K562 (cell line): ENCODE data around the gene PACSIN1. TPM values are rescaled to one million over a fixed set of nuclear protein-coding genes. Genes with fewer than 3 reads are reported as not detected.
A peak's percentile ranks its signal among the peaks of the same experiment; 100 is the strongest.

Experiments
- CREB3L1 ChIP-seq: fragments of 450-650 bp; IDR thresholded peaks from 2 replicates; pipeline ENCODE4 v1.6.1; 2014; ENCODE audit warnings: low read depth, mild to moderate bottlenecking, moderate library complexity, borderline replicate concordance
- GTF2E2 ChIP-seq: fragments of 200-800 bp; sonication (Bioruptor generic); IDR thresholded peaks from 2 replicates; pipeline ENCODE4 v1.6.1; 2016; ENCODE audit warnings: missing genetic modification characterization, missing compliant biosample characterization
- HDAC1 ChIP-seq, 2 experiments: fragments of 450-650 bp; IDR thresholded peaks; 2 replicates each; pipeline ENCODE4 v1.6.1; 2016 to 2017; ENCODE audit warnings: inconsistent platforms in 1 of 2, mild to moderate bottlenecking in 1 of 2, moderate library complexity in 1 of 2
- IRF2 ChIP-seq: sonication (generic); formaldehyde crosslinking; IDR thresholded peaks from 2 replicates; pipeline ENCODE4 v1.8.1; 2022; ENCODE audit warnings: mild to moderate bottlenecking, missing genetic modification reagents
- MAFG ChIP-seq: fragments of 450-650 bp; conservative IDR thresholded peaks from 2 replicates; pipeline ENCODE4 v1.6.1; 2016; ENCODE audit warnings: missing genetic modification characterization, missing compliant biosample characterization
- SRSF3 ChIP-seq: fragments of 200-400 bp; formaldehyde crosslinking; IDR thresholded peaks from 2 replicates; pipeline ENCODE4 v1.6.1; 2016; ENCODE audit warnings: mild to moderate bottlenecking, low read length, moderate library complexity; ENCODE audit not compliant: insufficient read depth
- THRAP3 ChIP-seq: fragments of 450-650 bp; IDR thresholded peaks from 2 replicates; pipeline ENCODE4 v1.6.1; 2016; ENCODE audit warnings: mild to moderate bottlenecking, inconsistent platforms, borderline replicate concordance
- ZBTB33 ChIP-seq: sonication (generic); formaldehyde crosslinking; IDR thresholded peaks from 2 replicates; pipeline ENCODE4 v1.8.1; 2023; ENCODE audit warnings: mild to moderate bottlenecking, missing genetic modification reagents
- ZNF133 ChIP-seq: fragments of 250-450 bp; sonication (Bioruptor Pico); IDR thresholded peaks from 2 replicates; pipeline ENCODE4 v1.4.0; 2020; ENCODE audit warnings: mild to moderate bottlenecking
- ZNF165 ChIP-seq: fragments of 250-450 bp; sonication (Bioruptor Pico); IDR thresholded peaks from 2 replicates; pipeline ENCODE4 v1.4.0; 2020; ENCODE audit warnings: borderline replicate concordance
- ZNF280B ChIP-seq: fragments of 250-450 bp; sonication (Bioruptor Pico); IDR thresholded peaks from 2 replicates; pipeline ENCODE4 v1.5.1; 2021; ENCODE audit warnings: mild to moderate bottlenecking
- ZNF512 ChIP-seq: IDR thresholded peaks from 2 replicates; pipeline ENCODE4 v1.6.1; 2016; ENCODE audit warnings: missing genetic modification characterization, missing compliant biosample characterization
- polyA plus RNA-seq, 8 experiments: library from polyadenylated mRNA; depleted of rRNA in 4 of 8; stranded (reverse) in 5 of 8; unstranded in 3 of 8; fragments of >200 nt; fragmentation: Nextera tagmentation in 2 of 8; fragmentation: Illumina TruSeq in 1 of 8; extraction: Ambion mirVana in 2 of 8; extraction: Trizol in 1 of 8; gene quantifications; 2 replicates each; pipeline versions ENCODE4 v1.2.1 to v1.2.3, GENCODE V29; 2011 to 2014; ENCODE audit warnings: inconsistent platforms in 1 of 8, missing spikeins in 1 of 8
- total RNA-seq, 7 experiments: library from RNA; depleted of rRNA in 6 of 7; stranded (reverse); fragments of >200 nt in 6 of 7; fragmentation: Illumina TruSeq in 2 of 7; extraction: Trizol in 2 of 7; gene quantifications; 2 replicates each; pipeline versions ENCODE4 v1.2.1 to v1.2.3, GENCODE V29; 2011 to 2021; ENCODE audit warnings: low replicate concordance in 1 of 7
- TF ChIP-seq, protein P1 (sequence below), 2 experiments: fragments of 450-650 bp; IDR thresholded peaks; 2 replicates each; pipeline ENCODE4 v1.6.1; 2018; ENCODE audit warnings: mild to moderate bottlenecking in 2 of 2, low read depth in 1 of 2; ENCODE audit not compliant: partially characterized antibody in 2 of 2
- TF ChIP-seq, protein P2 (sequence below), 2 experiments: fragments of 450-650 bp; conservative IDR thresholded peaks; 2 replicates each; pipeline ENCODE4 v1.6.1; 2017; ENCODE audit warnings: mild to moderate bottlenecking in 2 of 2, moderate library complexity in 2 of 2

Gene PACSIN1
- total and polyA plus RNA-seq, 9 of the 15 experiments (the other 6 are each of a cell fraction or from before 2014, with no cell fraction given), result 0.01 to 1.7 (median 0.45) TPM

DNA sequence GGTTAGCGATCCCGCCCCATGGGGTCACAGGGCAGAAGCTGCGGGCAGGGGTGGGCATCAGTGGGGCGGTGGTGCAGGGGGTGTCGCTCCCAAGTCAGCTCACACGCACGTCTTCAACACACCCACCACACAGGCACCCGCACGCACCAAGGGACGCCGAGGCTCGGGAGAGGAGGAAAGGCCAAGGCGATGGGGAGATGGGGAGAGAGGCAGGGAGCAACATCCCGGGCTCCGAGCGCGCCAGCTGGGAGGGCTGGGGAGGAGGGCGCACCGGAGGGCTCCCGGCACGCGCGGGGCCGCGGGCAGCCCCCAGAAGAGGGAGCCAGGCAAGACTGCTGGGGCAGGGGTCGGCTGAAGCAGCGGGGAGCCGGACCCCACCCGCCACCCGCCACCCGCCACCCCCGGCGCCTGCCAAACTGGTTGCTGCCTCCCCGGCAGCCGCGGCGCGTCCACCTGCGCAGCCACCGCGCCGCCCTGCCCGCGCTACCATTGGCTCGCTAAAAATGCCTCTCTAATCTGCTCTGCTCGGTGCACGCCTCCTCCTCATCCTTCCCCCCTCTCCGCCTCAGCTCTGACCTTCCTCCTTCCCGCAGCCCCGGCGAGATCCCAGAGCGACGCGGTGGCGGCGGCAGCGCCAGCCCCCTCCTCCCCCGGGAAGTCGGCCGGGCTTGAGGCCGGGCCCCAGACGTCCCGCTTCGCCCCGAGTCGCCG, at the start of gene PACSIN1 (continued):
- TF ChIP-seq, protein P1, sequence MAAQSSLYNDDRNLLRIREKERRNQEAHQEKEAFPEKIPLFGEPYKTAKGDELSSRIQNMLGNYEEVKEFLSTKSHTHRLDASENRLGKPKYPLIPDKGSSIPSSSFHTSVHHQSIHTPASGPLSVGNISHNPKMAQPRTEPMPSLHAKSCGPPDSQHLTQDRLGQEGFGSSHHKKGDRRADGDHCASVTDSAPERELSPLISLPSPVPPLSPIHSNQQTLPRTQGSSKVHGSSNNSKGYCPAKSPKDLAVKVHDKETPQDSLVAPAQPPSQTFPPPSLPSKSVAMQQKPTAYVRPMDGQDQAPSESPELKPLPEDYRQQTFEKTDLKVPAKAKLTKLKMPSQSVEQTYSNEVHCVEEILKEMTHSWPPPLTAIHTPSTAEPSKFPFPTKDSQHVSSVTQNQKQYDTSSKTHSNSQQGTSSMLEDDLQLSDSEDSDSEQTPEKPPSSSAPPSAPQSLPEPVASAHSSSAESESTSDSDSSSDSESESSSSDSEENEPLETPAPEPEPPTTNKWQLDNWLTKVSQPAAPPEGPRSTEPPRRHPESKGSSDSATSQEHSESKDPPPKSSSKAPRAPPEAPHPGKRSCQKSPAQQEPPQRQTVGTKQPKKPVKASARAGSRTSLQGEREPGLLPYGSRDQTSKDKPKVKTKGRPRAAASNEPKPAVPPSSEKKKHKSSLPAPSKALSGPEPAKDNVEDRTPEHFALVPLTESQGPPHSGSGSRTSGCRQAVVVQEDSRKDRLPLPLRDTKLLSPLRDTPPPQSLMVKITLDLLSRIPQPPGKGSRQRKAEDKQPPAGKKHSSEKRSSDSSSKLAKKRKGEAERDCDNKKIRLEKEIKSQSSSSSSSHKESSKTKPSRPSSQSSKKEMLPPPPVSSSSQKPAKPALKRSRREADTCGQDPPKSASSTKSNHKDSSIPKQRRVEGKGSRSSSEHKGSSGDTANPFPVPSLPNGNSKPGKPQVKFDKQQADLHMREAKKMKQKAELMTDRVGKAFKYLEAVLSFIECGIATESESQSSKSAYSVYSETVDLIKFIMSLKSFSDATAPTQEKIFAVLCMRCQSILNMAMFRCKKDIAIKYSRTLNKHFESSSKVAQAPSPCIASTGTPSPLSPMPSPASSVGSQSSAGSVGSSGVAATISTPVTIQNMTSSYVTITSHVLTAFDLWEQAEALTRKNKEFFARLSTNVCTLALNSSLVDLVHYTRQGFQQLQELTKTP (IDR thresholded peaks at IDR 0.05; ENCODE audit: low read depth in 1 of 2, partially characterized antibody in 2 of 2), result no peak
- TF ChIP-seq ZNF133 (CRISPR knock-in tag) (no peak), ZNF280B (CRISPR knock-in tag) (no peak), IRF2 (no peak), THRAP3 (no peak), CREB3L1 (no peak), SRSF3 (no peak), HDAC1 (IDR thresholded peaks at IDR 0.05) (peak in 1 of 2 experiments; percentile 52; a peak in 1 of 4 replicates), GTF2E2 (tag) (no peak), ZBTB33 (CRISPR knock-in tag) (no peak), MAFG (tag) (no peak), ZNF165 (CRISPR knock-in tag) (no peak), ZNF512 (no peak)
- TF ChIP-seq, protein P2, sequence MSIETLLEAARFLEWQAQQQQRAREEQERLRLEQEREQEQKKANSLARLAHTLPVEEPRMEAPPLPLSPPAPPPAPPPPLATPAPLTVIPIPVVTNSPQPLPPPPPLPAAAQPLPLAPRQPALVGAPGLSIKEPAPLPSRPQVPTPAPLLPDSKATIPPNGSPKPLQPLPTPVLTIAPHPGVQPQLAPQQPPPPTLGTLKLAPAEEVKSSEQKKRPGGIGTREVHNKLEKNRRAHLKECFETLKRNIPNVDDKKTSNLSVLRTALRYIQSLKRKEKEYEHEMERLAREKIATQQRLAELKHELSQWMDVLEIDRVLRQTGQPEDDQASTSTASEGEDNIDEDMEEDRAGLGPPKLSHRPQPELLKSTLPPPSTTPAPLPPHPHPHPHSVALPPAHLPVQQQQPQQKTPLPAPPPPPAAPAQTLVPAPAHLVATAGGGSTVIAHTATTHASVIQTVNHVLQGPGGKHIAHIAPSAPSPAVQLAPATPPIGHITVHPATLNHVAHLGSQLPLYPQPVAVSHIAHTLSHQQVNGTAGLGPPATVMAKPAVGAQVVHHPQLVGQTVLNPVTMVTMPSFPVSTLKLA (conservative IDR thresholded peaks at IDR 0.05), result 0 out of 4 replicates have a peak, but pooled peaks of 1 of the 2 experiments have one; percentile 17
